ENCODE measurements around the gene MAN2B2. TPM values are rescaled to one million over a fixed set of nuclear protein-coding genes. Genes with fewer than 3 reads are reported as not detected.

MAN2B2 gene
- total RNA-seq, 1 donor from 2014 or later = 32.2 TPM

GRCh38 chr4:6598127-6598526, 23.1 kb downstream of the MAN2B2 start:
- no peak overlapping the region for H2AFZ ChIP-seq (ENCODE audit: low read depth, low read length)
- no peak overlapping the region for H3K27ac ChIP-seq (ENCODE audit: low read depth, low read length)
- no peak overlapping the region for H3K4me2 ChIP-seq (ENCODE audit: low read length)
- Mint-ChIP-seq H3K4me3 (ENCODE audit: unreplicated experiment) (no peak overlapping the region), H3K27me3 (ENCODE audit: low read depth, unreplicated experiment) (no peaks in the 10 kb centered on the region), H3K27ac (ENCODE audit: unreplicated experiment) (no peak overlapping the region), H3K4me1 (ENCODE audit: low read depth, unreplicated experiment) (no peaks in the 10 kb centered on the region), H3K36me3 (ENCODE audit: low read depth, unreplicated experiment) (peaks cover 20% of the 10 kb centered on the region), H3K9me3 (ENCODE audit: unreplicated experiment) (no peaks in the 10 kb centered on the region)
- H3K36me3 ChIP-seq (ENCODE audit: insufficient read depth, low read length) = no peaks in the 10 kb centered on the region
- no peaks in the 10 kb centered on the region for H3K79me2 ChIP-seq (ENCODE audit: insufficient read depth, low read length)
- DNase-seq (ENCODE audit: low read depth) (no peak), FAIRE-seq (no peak)
- H3K4me1 ChIP-seq (ENCODE audit: insufficient read depth, low read length) = no peaks in the 10 kb centered on the region
- no peak overlapping the region for H3K9ac ChIP-seq (ENCODE audit: low read length)
- no peaks in the 10 kb centered on the region for H3K9me3 ChIP-seq (ENCODE audit: insufficient read depth, low read depth, low read length)
- no peak overlapping the region for H3K4me3 ChIP-seq (ENCODE audit: insufficient read depth, low read depth, low read length)
- no peaks in the 10 kb centered on the region for H4K20me1 ChIP-seq (ENCODE audit: insufficient read depth, low read length)
- no peaks in the 10 kb centered on the region for H3K27me3 ChIP-seq (ENCODE audit: insufficient read depth, low read length)
- TF ChIP-seq CTCF (IDR thresholded peaks at IDR 0.05; ENCODE audit: insufficient read depth, low read depth, low read length) = no peak
- no peak for TF ChIP-seq EZH2 (IDR thresholded peaks at IDR 0.05; ENCODE audit: insufficient read depth, low read length)

GRCh38 chr4:6598641-6599040, 23.7 kb downstream of the MAN2B2 start:
- peaks cover 22% of the 10 kb centered on the region for H3K36me3 Mint-ChIP-seq (ENCODE audit: low read depth, unreplicated experiment)
- no peak overlapping the region for H3K27ac ChIP-seq (ENCODE audit: low read depth, low read length)
- H3K9me3 Mint-ChIP-seq (ENCODE audit: unreplicated experiment) = no peaks in the 10 kb centered on the region
- FAIRE-seq (no peak), DNase-seq (ENCODE audit: low read depth) (no peak)
- no peaks in the 10 kb centered on the region for H3K27me3 Mint-ChIP-seq (ENCODE audit: low read depth, unreplicated experiment)
- H3K79me2 ChIP-seq (ENCODE audit: insufficient read depth, low read length) = no peaks in the 10 kb centered on the region
- H3K4me3 ChIP-seq (ENCODE audit: insufficient read depth, low read depth, low read length) = no peak overlapping the region
- no peak overlapping the region for H3K9ac ChIP-seq (ENCODE audit: low read length)
- no peaks in the 10 kb centered on the region for H4K20me1 ChIP-seq (ENCODE audit: insufficient read depth, low read length)
- H3K27me3 ChIP-seq (ENCODE audit: insufficient read depth, low read length) = no peaks in the 10 kb centered on the region
- no peak overlapping the region for H3K27ac Mint-ChIP-seq (ENCODE audit: unreplicated experiment)
- no peak overlapping the region for H3K4me3 Mint-ChIP-seq (ENCODE audit: unreplicated experiment)
- no peaks in the 10 kb centered on the region for H3K4me1 Mint-ChIP-seq (ENCODE audit: low read depth, unreplicated experiment)
- no peak overlapping the region for H2AFZ ChIP-seq (ENCODE audit: low read depth, low read length)
- H3K4me1 ChIP-seq (ENCODE audit: insufficient read depth, low read length) = no peaks in the 10 kb centered on the region
- H3K9me3 ChIP-seq (ENCODE audit: insufficient read depth, low read depth, low read length) = no peaks in the 10 kb centered on the region
- H3K36me3 ChIP-seq (ENCODE audit: insufficient read depth, low read length) = no peaks in the 10 kb centered on the region
- TF ChIP-seq CTCF (IDR thresholded peaks at IDR 0.05; ENCODE audit: insufficient read depth, low read depth, low read length) = no peak
- no peak for TF ChIP-seq EZH2 (IDR thresholded peaks at IDR 0.05; ENCODE audit: insufficient read depth, low read length)
- H3K4me2 ChIP-seq (ENCODE audit: low read length) = no peak overlapping the region

GRCh38 chr4:6601661-6602250, 26.8 kb downstream of the MAN2B2 start:
- DNase-seq (ENCODE audit: low read depth) = no peak
- H3K79me2 ChIP-seq (ENCODE audit: insufficient read depth, low read length) = no peaks in the 10 kb centered on the region
- no peak overlapping the region for H3K4me3 ChIP-seq (ENCODE audit: insufficient read depth, low read depth, low read length)
- H3K4me3 Mint-ChIP-seq (ENCODE audit: unreplicated experiment) = no peak overlapping the region
- no peaks in the 10 kb centered on the region for H3K27me3 Mint-ChIP-seq (ENCODE audit: low read depth, unreplicated experiment)
- no peaks in the 10 kb centered on the region for H4K20me1 ChIP-seq (ENCODE audit: insufficient read depth, low read length)
- no peaks in the 10 kb centered on the region for H3K4me1 Mint-ChIP-seq (ENCODE audit: low read depth, unreplicated experiment)
- no peak for FAIRE-seq
- H3K9me3 Mint-ChIP-seq (ENCODE audit: unreplicated experiment) = peaks cover 8% of the 10 kb centered on the region
- no peak overlapping the region for H3K27ac ChIP-seq (ENCODE audit: low read depth, low read length)
- TF ChIP-seq EZH2 (IDR thresholded peaks at IDR 0.05; ENCODE audit: insufficient read depth, low read length) (no peak), CTCF (IDR thresholded peaks at IDR 0.05; ENCODE audit: insufficient read depth, low read depth, low read length) (no peak)
- no peak overlapping the region for H3K27ac Mint-ChIP-seq (ENCODE audit: unreplicated experiment)
- no peaks in the 10 kb centered on the region for H3K36me3 ChIP-seq (ENCODE audit: insufficient read depth, low read length)
- H3K9ac ChIP-seq (ENCODE audit: low read length) = no peak overlapping the region
- H3K36me3 Mint-ChIP-seq (ENCODE audit: low read depth, unreplicated experiment) = peaks cover 39% of the 10 kb centered on the region
- H3K9me3 ChIP-seq (ENCODE audit: insufficient read depth, low read depth, low read length) = peaks cover 8% of the 10 kb centered on the region
- H3K27me3 ChIP-seq (ENCODE audit: insufficient read depth, low read length) = no peaks in the 10 kb centered on the region
- no peak overlapping the region for H3K4me2 ChIP-seq (ENCODE audit: low read length)
- no peaks in the 10 kb centered on the region for H3K4me1 ChIP-seq (ENCODE audit: insufficient read depth, low read length)
- no peak overlapping the region for H2AFZ ChIP-seq (ENCODE audit: low read depth, low read length)

All from astrocyte (in vitro differentiated cells and primary cell).